Measurements from ENCODE around the gene LRP11.
"Not testable (repeated sequence)": the region's sequence is repeated elsewhere in the genome, so short reads cannot be mapped to it uniquely, and the experiment has no call there.

The LRP11 gene

GRCh38 chr6:149897855-149898744, 33.9 kb upstream of the LRP11 start, which contains the start of gene RAET1E:
RAET1E (minus strand) TSS chr6:149898113; CDS start chr6:149890901, 7,212 bp downstream.
- no peak for DNase-seq (ENCODE audit: low spot score)

- DNase-seq (ENCODE audit: low spot score), result no peak
Measured at GRCh38 chr6:149897015-149897697, 33.0 kb upstream of the LRP11 start.

- no peak for DNase-seq (ENCODE audit: low spot score)
Measured at GRCh38 chr6:149896491-149896890, 32.3 kb upstream of the LRP11 start.

GRCh38 chr6:149895833-149896271, 31.7 kb upstream of the LRP11 start:
- DNase-seq (ENCODE audit: low spot score), result no peak

- DNase-seq (ENCODE audit: low spot score), result no peak
Measured at GRCh38 chr6:149895048-149895590, 31.0 kb upstream of the LRP11 start.

GRCh38 chr6:149891864-149892263, 27.7 kb upstream of the LRP11 start:
- DNase-seq (ENCODE audit: low spot score), result not testable (repeated sequence)

GRCh38 chr6:149891259-149891658, 27.1 kb upstream of the LRP11 start:
- DNase-seq (ENCODE audit: low spot score), result no peak

- no peak for DNase-seq (ENCODE audit: low spot score)
Measured at GRCh38 chr6:149890629-149891045, 26.5 kb upstream of the LRP11 start.

GRCh38 chr6:149889326-149889725, 25.2 kb upstream of the LRP11 start:
- DNase-seq (ENCODE audit: low spot score), result no peak

GRCh38 chr6:149888659-149889058, 24.5 kb upstream of the LRP11 start:
- DNase-seq (ENCODE audit: low spot score), result no peak

- DNase-seq (ENCODE audit: low spot score), result no peak
Measured at GRCh38 chr6:149888093-149888492, 23.9 kb upstream of the LRP11 start.

- DNase-seq (ENCODE audit: low spot score), result no peak
Measured at GRCh38 chr6:149887343-149887742, 23.2 kb upstream of the LRP11 start.

GRCh38 chr6:149885888-149886287, 21.7 kb upstream of the LRP11 start:
- no peak for DNase-seq (ENCODE audit: low spot score)

- no peak for DNase-seq (ENCODE audit: low spot score)
Measured at GRCh38 chr6:149884617-149885016, 20.5 kb upstream of the LRP11 start.

- peak; percentile 43 for DNase-seq (ENCODE audit: low spot score)
Measured at GRCh38 chr6:149884215-149884614, 20.1 kb upstream of the LRP11 start.

GRCh38 chr6:149881860-149882259, 17.7 kb upstream of the LRP11 start:
- DNase-seq (ENCODE audit: low spot score), result no peak

GRCh38 chr6:149881066-149881766, 17.1 kb upstream of the LRP11 start:
- DNase-seq (ENCODE audit: low spot score), result no peak

GRCh38 chr6:149877659-149878058, 13.5 kb upstream of the LRP11 start:
- DNase-seq (ENCODE audit: low spot score), result no peak

GRCh38 chr6:149876241-149876933, 12.2 kb upstream of the LRP11 start:
- DNase-seq (ENCODE audit: low spot score), result no peak

GRCh38 chr6:149872233-149872632, 8.1 kb upstream of the LRP11 start:
- no peak for DNase-seq (ENCODE audit: low spot score)

GRCh38 chr6:149871182-149871581, 7.0 kb upstream of the LRP11 start:
- no peak for DNase-seq (ENCODE audit: low spot score)

All from iPS-NIHi11 (cell line).